ENCODE measurements around the gene INPP4B.
"Not testable (repeated sequence)": the region's sequence is repeated elsewhere in the genome, so short reads cannot be mapped to it uniquely, and the experiment has no call there.

The INPP4B gene

GRCh38 chr4:142112451-142112850, 733.6 kb downstream of the INPP4B start:
- no peak for DNase-seq

GRCh38 chr4:142110136-142110535, 736.0 kb downstream of the INPP4B start:
- no peak for DNase-seq

- DNase-seq, result no peak
Measured at GRCh38 chr4:142104041-142104440, 742.1 kb downstream of the INPP4B start.

GRCh38 chr4:142101401-142101800, 744.7 kb downstream of the INPP4B start:
- DNase-seq, result no peak

- no peak for DNase-seq
Measured at GRCh38 chr4:142100941-142101340, 745.2 kb downstream of the INPP4B start.

- DNase-seq, result no peak
Measured at GRCh38 chr4:142098900-142099545, 747.1 kb downstream of the INPP4B start.

GRCh38 chr4:142098380-142098779, 747.7 kb downstream of the INPP4B start:
- DNase-seq, result no peak

- no peak for DNase-seq
Measured at GRCh38 chr4:142097015-142097414, 749.1 kb downstream of the INPP4B start.

GRCh38 chr4:142095886-142096605, 750.1 kb downstream of the INPP4B start:
- no peak for DNase-seq

GRCh38 chr4:142092941-142093340, 753.2 kb downstream of the INPP4B start:
- no peak for DNase-seq

- no peak for DNase-seq
Measured at GRCh38 chr4:142091691-142092182, 754.4 kb downstream of the INPP4B start.

GRCh38 chr4:142091085-142091513, 755.0 kb downstream of the INPP4B start:
- no peak for DNase-seq

- DNase-seq, result no peak
Measured at GRCh38 chr4:142088906-142089305, 757.2 kb downstream of the INPP4B start.

GRCh38 chr4:142085513-142086292, 760.4 kb downstream of the INPP4B start:
- no peak for DNase-seq

- no peak for DNase-seq
Measured at GRCh38 chr4:142083264-142083663, 762.8 kb downstream of the INPP4B start.

- no peak for DNase-seq
Measured at GRCh38 chr4:142081025-142081424, 765.1 kb downstream of the INPP4B start.

GRCh38 chr4:142079959-142080358, 766.1 kb downstream of the INPP4B start:
- no peak for DNase-seq

GRCh38 chr4:142077048-142077447, 769.1 kb downstream of the INPP4B start:
- no peak for DNase-seq

- not testable (repeated sequence) for DNase-seq
Measured at GRCh38 chr4:142068304-142068703, 777.8 kb downstream of the INPP4B start.

GRCh38 chr4:142066562-142066961, 779.5 kb downstream of the INPP4B start:
- not testable (repeated sequence) for DNase-seq

GRCh38 chr4:142065086-142065647, 780.9 kb downstream of the INPP4B start:
- no peak for DNase-seq

- DNase-seq, result no peak
Measured at GRCh38 chr4:142064181-142064580, 781.9 kb downstream of the INPP4B start.

- no peak for DNase-seq
Measured at GRCh38 chr4:142045996-142046395, 800.1 kb downstream of the INPP4B start.
